HCT116 (cell line): ENCODE data around the gene CLCN1. TPM values are rescaled to one million over a fixed set of nuclear protein-coding genes. Genes with fewer than 3 reads are reported as not detected.

Experiments used
- ATAC-seq: fragments of 200-7000 bp; cut with Tn5 transposase; 2 replicates; pipeline ENCODE4 v1.9.1; 2020; ENCODE audit warnings: mild to moderate bottlenecking, moderate library complexity
- BruUV-seq: library from RNA; stranded (reverse); fragments of 400-500 nt; replicated peaks from 2 replicates; lab custom pipeline; 2021; lab: Mats Ljungman, UMichigan
- CTCF ChIA-PET: fragments of 300-600 bp; sonication (Branson Sonifier 250); formaldehyde crosslinking; loops from one replicate; lab custom pipeline; 2021; ENCODE audit warnings: antibody characterized with exemption; lab: Charles Lee
- POLR2A ChIA-PET: fragments of 300-600, 350-600 bp; sonication (Branson Sonifier 250); formaldehyde crosslinking; loops from one replicate; lab custom pipeline; 2021; ENCODE audit warnings: antibody characterized with exemption; lab: Charles Lee
- RAD21 ChIA-PET, 2 experiments: fragments of 300-600 bp; sonication (Branson Sonifier 250); formaldehyde crosslinking; loops; one replicate each; lab custom pipeline; 2023; ENCODE audit warnings: low total read pairs in 2 of 2; ENCODE audit not compliant: uncharacterized antibody in 2 of 2, unreplicated experiment in 2 of 2, low non-redundant PET in 1 of 2; lab: Charles Lee
- DNase-seq: peaks from one replicate; pipeline ENCODE4 v3.0.0-alpha.2; 2010; ENCODE audit warnings: low read depth, low spot score
- H2AFZ ChIP-seq: fragments of 200-600 bp; shearing (Covaris generic), sonication (generic); 2 replicates; pipeline ENCODE4 v1.6.1; 2017; ENCODE audit warnings: low read depth, mixed run types, mixed read lengths, antibody characterized with exemption, low read length; ENCODE audit not compliant: poor library complexity, severe bottlenecking
- H3K27ac ChIP-seq: 2 replicates; pipeline ENCODE4 v1.5.1; 2012; ENCODE audit warnings: low read depth, low read length
- H3K27me3 ChIP-seq: fragments of 200-600 bp; sonication (generic); 2 replicates; pipeline ENCODE4 v1.6.1; 2016; ENCODE audit warnings: mixed run types, low read length, mixed read lengths; ENCODE audit not compliant: insufficient read depth
- H3K36me3 ChIP-seq, 2 experiments: fragments of 200-500 bp in 1 of 2; fragments of 200-600 bp in 1 of 2; sonication (Bioruptor generic) in 1 of 2; sonication (generic) in 1 of 2; 2 replicates each; pipeline versions ENCODE4 v1.5.1 to v1.6.1; 2014 to 2016; ENCODE audit warnings: low read length in 2 of 2, inconsistent platforms in 1 of 2, mixed read lengths in 1 of 2, mixed run types in 1 of 2; ENCODE audit not compliant: insufficient read depth in 2 of 2, control insufficient read depth in 1 of 2
- H3K4me1 ChIP-seq, 2 experiments: fragments of 200-600 bp in 1 of 2; sonication (generic) in 1 of 2; 2 replicates each; pipeline versions ENCODE4 v1.5.1 to v1.6.1; 2012 to 2017; ENCODE audit warnings: low read length in 2 of 2, inconsistent platforms in 1 of 2, mild to moderate bottlenecking in 1 of 2, mixed read lengths in 1 of 2, mixed run types in 1 of 2, moderate library complexity in 1 of 2; ENCODE audit not compliant: insufficient read depth in 2 of 2, control insufficient read depth in 1 of 2
- H3K4me2 ChIP-seq: fragments of 200-600 bp; sonication (generic); 2 replicates; pipeline ENCODE4 v1.6.1; 2017; ENCODE audit warnings: mixed run types, low read length, mixed read lengths
- H3K4me3 ChIP-seq, 2 experiments: fragments of 200-600 bp in 1 of 2; sonication (generic) in 1 of 2; replicated peaks in 1 of 2; 2 replicates each; pipeline ENCODE4 v1.5.1; 2011 to 2016; ENCODE audit warnings: low read length in 2 of 2, control low read depth in 1 of 2, low read depth in 1 of 2, mild to moderate bottlenecking in 1 of 2, mixed read lengths in 1 of 2, mixed run types in 1 of 2
- H3K79me2 ChIP-seq: fragments of 200-600 bp; sonication (generic); 2 replicates; pipeline ENCODE4 v1.6.1; 2017; ENCODE audit warnings: mild to moderate bottlenecking, mixed run types, low read length, moderate library complexity, mixed read lengths; ENCODE audit not compliant: insufficient read depth
- H3K9ac ChIP-seq: fragments of 200-600 bp; sonication (generic); 2 replicates; pipeline ENCODE4 v1.6.1; 2016; ENCODE audit warnings: low read length, mixed read lengths
- H3K9me2 ChIP-seq: fragments of 200-600 bp; sonication (generic), shearing (Covaris generic); 2 replicates; pipeline ENCODE4 v1.6.1; 2017; ENCODE audit warnings: mixed run types, mild to moderate bottlenecking, moderate library complexity; ENCODE audit not compliant: insufficient read depth
- H3K9me3 ChIP-seq, 2 experiments: fragments of 200-500 bp in 1 of 2; fragments of 200-600 bp in 1 of 2; sonication (Bioruptor generic) in 1 of 2; sonication (generic) in 1 of 2; 2 replicates each; pipeline ENCODE4 v1.6.1; 2014 to 2017; ENCODE audit warnings: low read length in 2 of 2, mixed read lengths in 2 of 2, inconsistent platforms in 1 of 2, low read depth in 1 of 2, mild to moderate bottlenecking in 1 of 2, mixed run types in 1 of 2, moderate library complexity in 1 of 2; ENCODE audit not compliant: control insufficient read depth in 1 of 2, insufficient read depth in 1 of 2
- H4K20me1 ChIP-seq: fragments of 200-600 bp; sonication (generic), shearing (Covaris generic); 2 replicates; pipeline ENCODE4 v1.6.1; 2017; ENCODE audit warnings: mixed run types, mild to moderate bottlenecking, moderate library complexity; ENCODE audit not compliant: insufficient read depth
- FOSL1 ChIP-seq: IDR thresholded peaks from 2 replicates; pipeline ENCODE4 v1.6.1; 2012; ENCODE audit warnings: low read depth
- RAD21 ChIP-seq: IDR thresholded peaks from 2 replicates; pipeline ENCODE4 v1.6.1; 2012; ENCODE audit warnings: low read depth, mild to moderate bottlenecking
- SP1 ChIP-seq: IDR thresholded peaks from 2 replicates; pipeline ENCODE4 v1.6.1; 2012; ENCODE audit warnings: low read depth
- intact Hi-C: fragments of 100-400 bp; cut with micrococcal nuclease; formaldehyde crosslinking; loops from 2 replicates; pipeline ENCODE4 v1.10.0; 2022
- total RNA-seq: library from RNA; stranded (reverse); gene quantifications from one replicate; pipeline ENCODE4 v1.2.1, GENCODE V29; 2021; ENCODE audit not compliant: unreplicated experiment
- TF ChIP-seq, protein P1 (sequence below): IDR thresholded peaks from 2 replicates; pipeline ENCODE4 v1.6.1; 2012
- TF ChIP-seq, protein P2 (sequence below): IDR thresholded peaks from 2 replicates; pipeline ENCODE4 v1.6.1; 2012

The CLCN1 gene
- total RNA-seq, 1 experiment from 2014 or later = 0.47 TPM

DNA sequence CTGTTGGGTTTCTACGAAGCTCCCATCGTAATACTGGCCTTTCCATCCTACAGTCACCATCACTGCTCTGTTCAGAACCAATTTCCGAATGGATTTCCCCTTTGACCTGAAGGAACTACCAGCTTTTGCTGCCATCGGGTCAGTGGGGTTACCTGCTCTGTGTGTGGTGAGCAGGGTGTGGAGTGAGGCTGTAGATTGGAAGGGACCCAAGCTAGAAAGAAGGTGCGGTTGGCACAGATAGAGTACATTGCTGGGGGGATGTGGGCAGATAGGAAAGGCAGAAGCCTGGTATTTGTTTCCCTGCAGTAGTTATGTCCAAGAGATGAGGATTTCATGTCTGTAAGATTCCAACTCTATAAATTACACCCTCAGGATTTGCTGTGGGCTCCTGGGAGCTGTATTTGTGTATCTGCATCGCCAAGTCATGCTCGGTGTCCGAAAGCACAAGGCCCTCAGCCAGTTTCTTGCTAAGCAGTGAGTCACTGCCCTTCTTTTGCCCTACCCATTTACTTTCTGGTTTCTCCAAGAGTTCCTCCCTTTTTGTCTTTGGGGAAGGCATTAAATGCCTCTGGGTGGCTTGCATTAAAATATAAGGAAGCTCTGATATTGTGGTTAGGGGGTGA, 15.4 kb downstream of the CLCN1 start:
- H3K4me1 ChIP-seq = peaks cover 0 to 23% of the 10 kb centered on the region in 2 experiments; a peak in 2 of 4 replicates
- no peaks in the 10 kb centered on the region for H3K36me3 ChIP-seq
- no peaks in the 10 kb centered on the region for H3K9me3 ChIP-seq
- 0 out of 2 replicates have a peak, but pooled peaks have one; percentile 3 for TF ChIP-seq RAD21
- TF ChIP-seq, protein P1, sequence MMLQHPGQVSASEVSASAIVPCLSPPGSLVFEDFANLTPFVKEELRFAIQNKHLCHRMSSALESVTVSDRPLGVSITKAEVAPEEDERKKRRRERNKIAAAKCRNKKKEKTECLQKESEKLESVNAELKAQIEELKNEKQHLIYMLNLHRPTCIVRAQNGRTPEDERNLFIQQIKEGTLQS = no peak
- TF ChIP-seq SP1 = peak; percentile 46; the same call in 1 of the 2 replicates
- peak; percentile 67 for TF ChIP-seq FOSL1
- H3K4me2 ChIP-seq = peak overlapping the region; percentile 66
- no peaks in the 10 kb centered on the region for H3K27me3 ChIP-seq
- CTCF ChIA-PET = interaction anchor here (0.7 kb wide), 1 partner anchor 49 kb away, joined by 3 read pairs; no protein-coding TSS in a partner anchor
- POLR2A ChIA-PET = no interaction called here
- ATAC-seq (peak; percentile 61), DNase-seq (no peak)
- no peaks in the 10 kb centered on the region for H4K20me1 ChIP-seq
- H3K4me3 ChIP-seq = peak overlapping the region in 1 of 2 experiments; percentile 4; a peak in 1 of 4 replicates
- no peak overlapping the region for H3K27ac ChIP-seq
- intact Hi-C loops = no loop called here
- no TSS peak for BruUV-seq
- H3K9me2 ChIP-seq = no peaks in the 10 kb centered on the region
- no peaks in the 10 kb centered on the region for H3K79me2 ChIP-seq
- peak overlapping the region; percentile 90 for H2AFZ ChIP-seq
- H3K9ac ChIP-seq = no peak overlapping the region
- RAD21 ChIA-PET = no interaction called here

DNA sequence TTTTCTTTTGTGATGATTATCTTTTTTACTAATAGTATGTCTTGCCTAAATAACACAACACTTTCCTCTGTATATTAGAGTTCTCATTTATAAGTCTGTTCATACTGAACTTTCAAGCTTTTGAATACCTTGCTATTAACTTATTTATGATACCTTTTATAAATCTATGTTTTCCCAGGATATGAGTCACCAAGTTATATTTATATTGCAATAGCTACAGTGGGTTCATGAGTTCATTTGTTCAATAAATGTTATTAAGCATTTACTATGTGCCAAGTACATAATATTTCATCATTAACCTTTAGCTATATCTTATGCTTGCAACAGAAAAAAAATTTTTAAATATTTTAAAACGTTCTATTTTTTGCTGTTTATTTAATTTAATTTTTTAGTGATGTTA, 18.3 kb downstream of the CLCN1 start:
- peak overlapping the region; percentile 70 for H2AFZ ChIP-seq
- H3K9me2 ChIP-seq = no peaks in the 10 kb centered on the region
- CTCF ChIA-PET = interaction anchor here (0.8 to 2.1 kb wide), 3 partner anchors 11 to 82 kb away, joined by 3 to 6 read pairs (median 3); no protein-coding TSS in a partner anchor
- intact Hi-C loops = no loop called here
- peaks cover 0 to 23% of the 10 kb centered on the region in 2 experiments; a peak in 2 of 4 replicates for H3K4me1 ChIP-seq
- H3K27me3 ChIP-seq = 0 out of 2 replicates have a peak, but pooled peaks cover 6% of the 10 kb centered on the region
- no peak overlapping the region for H3K4me3 ChIP-seq
- POLR2A ChIA-PET = no interaction called here
- peak; percentile 25; the same call in 1 of the 2 replicates for TF ChIP-seq FOSL1
- TF ChIP-seq, protein P2, sequence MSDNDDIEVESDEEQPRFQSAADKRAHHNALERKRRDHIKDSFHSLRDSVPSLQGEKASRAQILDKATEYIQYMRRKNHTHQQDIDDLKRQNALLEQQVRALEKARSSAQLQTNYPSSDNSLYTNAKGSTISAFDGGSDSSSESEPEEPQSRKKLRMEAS = no peak
- no peaks in the 10 kb centered on the region for H3K36me3 ChIP-seq
- H3K27ac ChIP-seq = no peak overlapping the region
- H4K20me1 ChIP-seq = no peaks in the 10 kb centered on the region
- H3K79me2 ChIP-seq = no peaks in the 10 kb centered on the region
- DNase-seq (no peak), ATAC-seq (no peak)
- H3K4me2 ChIP-seq = no peak overlapping the region
- BruUV-seq = no TSS peak
- RAD21 ChIA-PET = no interaction called here
- H3K9ac ChIP-seq = no peak overlapping the region
- H3K9me3 ChIP-seq = no peaks in the 10 kb centered on the region
